ENCODE results near the gene LRRC23. TPM values are rescaled to one million over a fixed set of nuclear protein-coding genes. Genes with fewer than 3 reads are reported as not detected.

Gene LRRC23
- total and polyA plus RNA-seq, 2 of the 13 experiments (the other 11 are each of a cell fraction or from before 2014, with no cell fraction given), result 6.0 to 7.8 TPM

GRCh38 chr12:6873094-6874014 lies 31.3 kb upstream of the LRRC23 start, which contains the start of gene SPSB2 (continued):
- TF ChIP-seq MED1 (CRISPR knock-in tag; IDR thresholded peaks at IDR 0.05) (peak; percentile 14; the same call in 1 of the 2 replicates), CHCHD3 (CRISPR knock-in tag; IDR thresholded peaks at IDR 0.05) (no peak), BCL3 (CRISPR knock-in tag; IDR thresholded peaks at IDR 0.05) (peak; percentile 26; the same call in 1 of the 2 replicates), ZC3H4 (CRISPR knock-in tag; IDR thresholded peaks at IDR 0.05; ENCODE audit: borderline replicate concordance) (no peak), ZNF580 (CRISPR knock-in tag; IDR thresholded peaks at IDR 0.05; ENCODE audit: borderline replicate concordance, low read depth) (no peak; the same call in 1 of the 2 replicates), XBP1 (CRISPR knock-in tag; IDR thresholded peaks at IDR 0.05) (no peak), ZMYM2 (CRISPR knock-in tag; IDR thresholded peaks at IDR 0.05) (no peak), MIXL1 (CRISPR knock-in tag; IDR thresholded peaks at IDR 0.05) (no peak), CREB1 (IDR thresholded peaks at IDR 0.05) (peak; percentile 9; the same call in 1 of the 2 replicates), CREB1 (CRISPR knock-in tag; IDR thresholded peaks at IDR 0.05) (no peak), CHD2 (IDR thresholded peaks at IDR 0.05; ENCODE audit: low read depth, low read length) (peak; percentile 75), GATA4 (IDR thresholded peaks at IDR 0.05; ENCODE audit: borderline replicate concordance, low read depth) (no peak), ZNF513 (CRISPR knock-in tag; conservative IDR thresholded peaks at IDR 0.05) (no peak), ZBTB21 (CRISPR knock-in tag; IDR thresholded peaks at IDR 0.05) (no peak), ZNF260 (CRISPR knock-in tag; IDR thresholded peaks at IDR 0.05; ENCODE audit: borderline replicate concordance, low read depth) (no peak), ZNF34 (CRISPR knock-in tag; IDR thresholded peaks at IDR 0.05; ENCODE audit: borderline replicate concordance) (no peak), ZNF460 (CRISPR knock-in tag; IDR thresholded peaks at IDR 0.05; ENCODE audit: borderline replicate concordance) (no peak), MATR3 (CRISPR knock-in tag; IDR thresholded peaks at IDR 0.05) (no peak), TCF7L2 (IDR thresholded peaks at IDR 0.05; ENCODE audit: low read depth, low read length) (no peak), ZBTB46 (CRISPR knock-in tag; IDR thresholded peaks at IDR 0.05; ENCODE audit: borderline replicate concordance) (no peak), ZNF598 (CRISPR knock-in tag; IDR thresholded peaks at IDR 0.05; ENCODE audit: borderline replicate concordance) (no peak; the same call in 1 of the 2 replicates), PHF5A (CRISPR knock-in tag; IDR thresholded peaks at IDR 0.05; ENCODE audit: low read depth, unreplicated experiment) (no peak), ZBTB42 (CRISPR knock-in tag; IDR thresholded peaks at IDR 0.05) (no peak), ZBTB26 (CRISPR knock-in tag; IDR thresholded peaks at IDR 0.05; ENCODE audit: borderline replicate concordance) (no peak; the same call in 1 of the 2 replicates), GLI4 (CRISPR knock-in tag; IDR thresholded peaks at IDR 0.05; ENCODE audit: borderline replicate concordance) (peak; percentile 63; the same call in 1 of the 2 replicates)
